Panc1 (cell line): ENCODE data around the gene PPP2R2B. TPM values are rescaled to one million over a fixed set of nuclear protein-coding genes. Genes with fewer than 3 reads are reported as not detected.

Source experiments
- ATAC-seq: fragments of 200-7000 bp; cut with Tn5 transposase; 2 replicates; pipeline ENCODE4 v1.9.1; 2020; ENCODE audit warnings: mild to moderate bottlenecking, moderate library complexity
- BruUV-seq: library from RNA; stranded (reverse); fragments of 400-500 nt; replicated peaks from 2 replicates; lab custom pipeline; 2021; lab: Mats Ljungman, UMichigan
- CTCF ChIA-PET: fragments of 300-600 bp; sonication (Branson Sonifier 250); formaldehyde crosslinking; loops from one replicate; lab custom pipeline; 2022; ENCODE audit warnings: antibody characterized with exemption; lab: Charles Lee
- POLR2A ChIA-PET: fragments of 300-600 bp; sonication (Branson Sonifier 250); formaldehyde crosslinking; loops from one replicate; lab custom pipeline; 2022; ENCODE audit warnings: antibody characterized with exemption; lab: Charles Lee
- DNase-seq: peaks from one replicate; pipeline ENCODE4 v3.0.0-alpha.2; 2010; ENCODE audit warnings: low read depth, low spot score
- H3K27ac ChIP-seq: 2 replicates; pipeline ENCODE4 v1.5.1; 2011; ENCODE audit warnings: mild to moderate bottlenecking, low read length, inconsistent platforms
- H3K27me3 ChIP-seq: fragments of 200-500 bp; sonication (Bioruptor generic); 2 replicates; pipeline ENCODE4 v1.6.0; 2014; ENCODE audit warnings: low read length, inconsistent platforms; ENCODE audit not compliant: control insufficient read depth, insufficient read depth
- H3K36me3 ChIP-seq: fragments of 200-500 bp; sonication (Bioruptor generic); 2 replicates; pipeline ENCODE4 v1.5.1; 2014; ENCODE audit warnings: inconsistent platforms, mild to moderate bottlenecking, low read length, moderate library complexity; ENCODE audit not compliant: control insufficient read depth, insufficient read depth
- H3K4me1 ChIP-seq: 2 replicates; pipeline ENCODE4 v1.5.1; 2011; ENCODE audit warnings: inconsistent platforms, mild to moderate bottlenecking, low read length, moderate library complexity; ENCODE audit not compliant: control insufficient read depth, insufficient read depth
- H3K4me3 ChIP-seq, 2 experiments: 2 replicates each; pipeline ENCODE4 v1.5.1; 2011 to 2012; ENCODE audit warnings: low read depth in 2 of 2, low read length in 2 of 2, mild to moderate bottlenecking in 2 of 2, inconsistent platforms in 1 of 2, moderate library complexity in 1 of 2
- H3K9me3 ChIP-seq: fragments of 200-500 bp; sonication (Bioruptor generic); 2 replicates; pipeline ENCODE4 v1.5.1; 2014; ENCODE audit warnings: low read depth, mild to moderate bottlenecking, inconsistent platforms, low read length, moderate library complexity; ENCODE audit not compliant: control insufficient read depth, insufficient read depth
- POLR2AphosphoS5 ChIP-seq: IDR thresholded peaks from 2 replicates; pipeline ENCODE4 v1.6.1; 2012; ENCODE audit warnings: mild to moderate bottlenecking, low read depth, low read length, moderate library complexity
- SIN3A ChIP-seq: IDR thresholded peaks from 2 replicates; pipeline ENCODE4 v1.6.1; 2012; ENCODE audit warnings: low read depth, mild to moderate bottlenecking, low read length, moderate library complexity, borderline replicate concordance; ENCODE audit not compliant: insufficient read depth
- TCF7L2 ChIP-seq: IDR thresholded peaks from 2 replicates; pipeline ENCODE4 v1.6.1; 2011; ENCODE audit warnings: mild to moderate bottlenecking, low read depth, low read length, inconsistent platforms
- in situ Hi-C: cut with HindIII; loops from 2 replicates; pipeline ENCODE4 v1.10.0; 2016; ENCODE audit warnings: low sequenced_read_pairs, low pct_unique_long_range_greater_than_20kb
- intact Hi-C: fragments of 100-400 bp; cut with micrococcal nuclease; formaldehyde crosslinking; loops from one replicate; pipeline ENCODE4 v1.10.0; 2022; ENCODE audit not compliant: unreplicated experiment
- total RNA-seq: library from RNA; stranded (reverse); gene quantifications from one replicate; pipeline ENCODE4 v1.2.1, GENCODE V29; 2021; ENCODE audit not compliant: unreplicated experiment
- TF ChIP-seq, protein P1 (sequence below): fragments of 450-650 bp; IDR thresholded peaks from 2 replicates; pipeline ENCODE4 v1.5.1; 2017; ENCODE audit warnings: mild to moderate bottlenecking
- TF ChIP-seq, protein P2 (sequence below), 2 experiments: IDR thresholded peaks; 2 replicates each; pipeline ENCODE4 v1.6.1; 2011 to 2012; ENCODE audit warnings: low read depth in 2 of 2, control low read depth in 1 of 2, low read length in 1 of 2, mild to moderate bottlenecking in 1 of 2, moderate library complexity in 1 of 2; ENCODE audit not compliant: insufficient read depth in 1 of 2

The PPP2R2B gene
- total RNA-seq, 1 experiment from 2014 or later: 8.8 TPM

DNA sequence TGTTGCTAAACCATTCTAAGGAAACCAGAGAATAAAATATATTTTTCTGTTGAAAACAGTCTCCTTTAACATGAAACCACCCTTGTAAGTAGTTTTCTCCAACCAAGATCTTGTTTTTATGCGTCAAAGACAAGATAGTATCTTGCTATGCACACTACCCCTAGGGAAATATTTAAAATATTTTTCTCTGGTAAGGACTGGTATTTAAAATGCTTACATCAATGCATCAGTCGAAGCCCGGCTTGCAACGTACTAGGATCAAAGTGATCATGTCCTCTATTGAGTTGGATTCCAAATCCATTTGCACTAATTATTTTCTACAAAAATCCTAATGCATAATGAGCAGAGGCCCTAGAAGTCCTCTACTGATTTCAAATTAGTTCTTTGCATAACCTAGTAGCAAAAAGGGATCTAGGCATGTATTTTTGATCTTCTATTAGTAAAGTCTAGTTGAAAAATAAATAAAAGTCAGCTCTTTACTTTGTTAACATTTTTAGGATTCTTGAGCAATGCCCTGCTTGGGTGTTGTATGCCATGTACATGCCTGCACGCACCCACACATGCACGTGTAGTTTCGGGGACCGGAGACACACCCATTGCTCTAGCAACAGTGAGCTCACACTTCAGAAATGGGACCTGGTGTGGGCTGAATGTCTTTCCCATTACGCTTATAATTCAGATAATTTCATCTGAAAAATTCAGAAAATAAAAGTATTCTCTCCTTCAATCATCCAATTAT lies 197.5 kb downstream of the PPP2R2B start:
- ATAC-seq (no peak), DNase-seq (no peak)
- Histone ChIP-seq H3K9me3 (no peaks in the 10 kb centered on the region), H3K36me3 (no peaks in the 10 kb centered on the region), H3K27me3 (no peaks in the 10 kb centered on the region; the same call in 1 of the 2 replicates), H3K27ac (no peak overlapping the region), H3K4me1 (no peaks in the 10 kb centered on the region), H3K4me3 (no peak overlapping the region)
- CTCF ChIA-PET: no interaction called here
- TF ChIP-seq TCF7L2 (no peak), SIN3A (no peak), POLR2AphosphoS5 (no peak)
- TF ChIP-seq, protein P1, sequence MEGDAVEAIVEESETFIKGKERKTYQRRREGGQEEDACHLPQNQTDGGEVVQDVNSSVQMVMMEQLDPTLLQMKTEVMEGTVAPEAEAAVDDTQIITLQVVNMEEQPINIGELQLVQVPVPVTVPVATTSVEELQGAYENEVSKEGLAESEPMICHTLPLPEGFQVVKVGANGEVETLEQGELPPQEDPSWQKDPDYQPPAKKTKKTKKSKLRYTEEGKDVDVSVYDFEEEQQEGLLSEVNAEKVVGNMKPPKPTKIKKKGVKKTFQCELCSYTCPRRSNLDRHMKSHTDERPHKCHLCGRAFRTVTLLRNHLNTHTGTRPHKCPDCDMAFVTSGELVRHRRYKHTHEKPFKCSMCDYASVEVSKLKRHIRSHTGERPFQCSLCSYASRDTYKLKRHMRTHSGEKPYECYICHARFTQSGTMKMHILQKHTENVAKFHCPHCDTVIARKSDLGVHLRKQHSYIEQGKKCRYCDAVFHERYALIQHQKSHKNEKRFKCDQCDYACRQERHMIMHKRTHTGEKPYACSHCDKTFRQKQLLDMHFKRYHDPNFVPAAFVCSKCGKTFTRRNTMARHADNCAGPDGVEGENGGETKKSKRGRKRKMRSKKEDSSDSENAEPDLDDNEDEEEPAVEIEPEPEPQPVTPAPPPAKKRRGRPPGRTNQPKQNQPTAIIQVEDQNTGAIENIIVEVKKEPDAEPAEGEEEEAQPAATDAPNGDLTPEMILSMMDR: no peak
- TF ChIP-seq, protein P2, sequence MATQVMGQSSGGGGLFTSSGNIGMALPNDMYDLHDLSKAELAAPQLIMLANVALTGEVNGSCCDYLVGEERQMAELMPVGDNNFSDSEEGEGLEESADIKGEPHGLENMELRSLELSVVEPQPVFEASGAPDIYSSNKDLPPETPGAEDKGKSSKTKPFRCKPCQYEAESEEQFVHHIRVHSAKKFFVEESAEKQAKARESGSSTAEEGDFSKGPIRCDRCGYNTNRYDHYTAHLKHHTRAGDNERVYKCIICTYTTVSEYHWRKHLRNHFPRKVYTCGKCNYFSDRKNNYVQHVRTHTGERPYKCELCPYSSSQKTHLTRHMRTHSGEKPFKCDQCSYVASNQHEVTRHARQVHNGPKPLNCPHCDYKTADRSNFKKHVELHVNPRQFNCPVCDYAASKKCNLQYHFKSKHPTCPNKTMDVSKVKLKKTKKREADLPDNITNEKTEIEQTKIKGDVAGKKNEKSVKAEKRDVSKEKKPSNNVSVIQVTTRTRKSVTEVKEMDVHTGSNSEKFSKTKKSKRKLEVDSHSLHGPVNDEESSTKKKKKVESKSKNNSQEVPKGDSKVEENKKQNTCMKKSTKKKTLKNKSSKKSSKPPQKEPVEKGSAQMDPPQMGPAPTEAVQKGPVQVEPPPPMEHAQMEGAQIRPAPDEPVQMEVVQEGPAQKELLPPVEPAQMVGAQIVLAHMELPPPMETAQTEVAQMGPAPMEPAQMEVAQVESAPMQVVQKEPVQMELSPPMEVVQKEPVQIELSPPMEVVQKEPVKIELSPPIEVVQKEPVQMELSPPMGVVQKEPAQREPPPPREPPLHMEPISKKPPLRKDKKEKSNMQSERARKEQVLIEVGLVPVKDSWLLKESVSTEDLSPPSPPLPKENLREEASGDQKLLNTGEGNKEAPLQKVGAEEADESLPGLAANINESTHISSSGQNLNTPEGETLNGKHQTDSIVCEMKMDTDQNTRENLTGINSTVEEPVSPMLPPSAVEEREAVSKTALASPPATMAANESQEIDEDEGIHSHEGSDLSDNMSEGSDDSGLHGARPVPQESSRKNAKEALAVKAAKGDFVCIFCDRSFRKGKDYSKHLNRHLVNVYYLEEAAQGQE (IDR thresholded peaks at IDR 0.05; ENCODE audit: insufficient read depth in 1 of 2, low read depth in 2 of 2, low read length in 1 of 2): no peak
- in situ Hi-C loops: no loop called here
- intact Hi-C loops: no loop called here
- POLR2A ChIA-PET: no interaction called here
- no TSS peak for BruUV-seq

DNA sequence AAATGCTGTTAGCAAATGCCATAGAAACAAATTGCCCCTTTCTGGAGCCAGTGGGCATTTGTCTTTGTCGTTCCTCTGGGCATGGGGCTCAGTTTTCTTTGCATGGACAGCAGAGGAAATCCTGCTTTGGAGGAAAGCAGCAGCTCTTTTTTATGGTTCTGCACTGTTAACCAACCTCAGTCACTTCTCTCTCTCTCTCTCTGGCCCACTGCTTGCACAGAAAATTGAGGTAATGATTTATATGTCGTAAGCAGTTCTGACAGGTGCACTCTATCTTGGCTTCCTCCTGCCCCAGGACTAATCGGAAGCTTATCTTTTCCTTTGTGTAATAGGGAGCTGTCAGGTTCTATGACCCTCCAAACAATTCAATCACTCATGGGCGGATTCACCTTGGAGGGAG lies 202.9 kb downstream of the PPP2R2B start:
- Histone ChIP-seq H3K27ac (no peak overlapping the region), H3K27me3 (no peaks in the 10 kb centered on the region; the same call in 1 of the 2 replicates), H3K36me3 (no peaks in the 10 kb centered on the region), H3K4me3 (no peak overlapping the region), H3K4me1 (no peaks in the 10 kb centered on the region), H3K9me3 (no peaks in the 10 kb centered on the region)
- DNase-seq: no peak
- in situ Hi-C loops: no loop called here
- ChIA-PET CTCF (no interaction called here), POLR2A (no interaction called here)
- intact Hi-C loops: no loop called here
- no TSS peak for BruUV-seq
- TF ChIP-seq, protein P1: no peak
- TF ChIP-seq, protein P2 (IDR thresholded peaks at IDR 0.05; ENCODE audit: insufficient read depth in 1 of 2, low read depth in 2 of 2, low read length in 1 of 2): no peak
- TF ChIP-seq TCF7L2 (no peak), POLR2AphosphoS5 (no peak), SIN3A (no peak)
- ATAC-seq: no peak
